CD4-positive, alpha-beta T cell (primary cell): ENCODE results near the gene EGF. TPM values are rescaled to one million over a fixed set of nuclear protein-coding genes. Genes with fewer than 3 reads are reported as not detected.

Experiments used
- ATAC-seq: fragments of 200-7000 bp; cut with Tn5 transposase; one replicate; pipeline ENCODE4 v1.10.0; 2022; ENCODE audit warnings: mild to moderate bottlenecking; ENCODE audit not compliant: poor library complexity
- CTCF ChIA-PET: fragments of 350-600 bp; sonication (Branson Sonifier 250); formaldehyde crosslinking; loops from one replicate; lab custom pipeline; 2021; ENCODE audit warnings: antibody characterized with exemption, inconsistent platforms; lab: Charles Lee
- POLR2A ChIA-PET: fragments of 350-600 bp; sonication (Branson Sonifier 250); formaldehyde crosslinking; loops from one replicate; lab custom pipeline; 2021; ENCODE audit warnings: antibody characterized with exemption, inconsistent platforms; lab: Charles Lee
- DNase-seq, 14 experiments: peaks; one replicate each; pipeline ENCODE4 v3.0.0-alpha.2; 2013 to 2020; ENCODE audit warnings: mixed read lengths in 2 of 14
- H3K27ac ChIP-seq, 2 donors: one replicate each; pipeline versions ENCODE4 v1.5.1 to v1.7.0; 2013; ENCODE audit warnings: low read length in 2 of 2, low read depth in 1 of 2, mild to moderate bottlenecking in 1 of 2
- H3K27me3 ChIP-seq, 2 experiments: 1 replicate in 1 of 2; 2 replicates in 1 of 2; pipeline versions ENCODE4 v1.6.1 to v1.7.0; 2013; ENCODE audit warnings: low read length in 2 of 2, control low read depth in 1 of 2, mild to moderate bottlenecking in 1 of 2, moderate library complexity in 1 of 2; ENCODE audit not compliant: insufficient read depth in 2 of 2, control insufficient read depth in 1 of 2
- H3K36me3 ChIP-seq: one replicate; pipeline ENCODE4 v1.6.1; 2013; ENCODE audit warnings: low read length, control low read depth; ENCODE audit not compliant: insufficient read depth
- H3K4me1 ChIP-seq: one replicate; pipeline ENCODE4 v1.6.1; 2013; ENCODE audit warnings: low read length, control low read depth; ENCODE audit not compliant: insufficient read depth
- H3K4me3 ChIP-seq: one replicate; pipeline ENCODE4 v1.5.1; 2013; ENCODE audit warnings: mild to moderate bottlenecking, low read length, moderate library complexity
- H3K9me3 ChIP-seq, 2 experiments: 1 replicate in 1 of 2; 2 replicates in 1 of 2; pipeline versions ENCODE4 v1.6.1 to v1.7.0; 2013; ENCODE audit warnings: low read length in 2 of 2, mild to moderate bottlenecking in 2 of 2, control low read depth in 1 of 2, moderate library complexity in 1 of 2; ENCODE audit not compliant: control insufficient read depth in 1 of 2, insufficient read depth in 1 of 2
- H3K27ac Mint-ChIP-seq: one replicate; pipeline ENCODE4 v1.8.0; 2020; ENCODE audit warnings: mixed read lengths
- H3K27me3 Mint-ChIP-seq: one replicate; pipeline ENCODE4 v1.8.0; 2021; ENCODE audit warnings: mixed read lengths
- H3K36me3 Mint-ChIP-seq: one replicate; pipeline ENCODE4 v1.8.0; 2021; ENCODE audit warnings: low read depth, mixed read lengths
- H3K4me1 Mint-ChIP-seq: one replicate; pipeline ENCODE4 v1.8.0; 2021; ENCODE audit warnings: low read depth, mixed read lengths
- H3K4me3 Mint-ChIP-seq: one replicate; pipeline ENCODE4 v1.8.0; 2020; ENCODE audit warnings: mild to moderate bottlenecking, mixed read lengths
- H3K9me3 Mint-ChIP-seq: one replicate; pipeline ENCODE4 v1.8.0; 2020; ENCODE audit warnings: mixed read lengths
- intact Hi-C, 2 experiments: fragments of 100-400 bp; cut with DNase I in 1 of 2; cut with micrococcal nuclease in 1 of 2; formaldehyde crosslinking; loops; one replicate each; pipeline versions ENCODE4 v1.15.1 to v1.9.0; 2023 to 2025; cut with DNase I, micrococcal nuclease
- total RNA-seq, 174 experiments: library from RNA in 2 of 174; stranded (reverse) in 2 of 174; gene quantifications; one replicate each; pipeline ENCODE4 v1.2.3 and lab custom pipeline; 2021 to 2026
- TF ChIP-seq, protein P1 (sequence below): fragments of 200-600 bp; IDR thresholded peaks from one replicate; pipeline ENCODE4 v1.8.0; 2022; ENCODE audit warnings: antibody characterized with exemption, mild to moderate bottlenecking

The EGF gene
- total RNA-seq, 2 experiments from 2014 or later: not detected

DNA sequence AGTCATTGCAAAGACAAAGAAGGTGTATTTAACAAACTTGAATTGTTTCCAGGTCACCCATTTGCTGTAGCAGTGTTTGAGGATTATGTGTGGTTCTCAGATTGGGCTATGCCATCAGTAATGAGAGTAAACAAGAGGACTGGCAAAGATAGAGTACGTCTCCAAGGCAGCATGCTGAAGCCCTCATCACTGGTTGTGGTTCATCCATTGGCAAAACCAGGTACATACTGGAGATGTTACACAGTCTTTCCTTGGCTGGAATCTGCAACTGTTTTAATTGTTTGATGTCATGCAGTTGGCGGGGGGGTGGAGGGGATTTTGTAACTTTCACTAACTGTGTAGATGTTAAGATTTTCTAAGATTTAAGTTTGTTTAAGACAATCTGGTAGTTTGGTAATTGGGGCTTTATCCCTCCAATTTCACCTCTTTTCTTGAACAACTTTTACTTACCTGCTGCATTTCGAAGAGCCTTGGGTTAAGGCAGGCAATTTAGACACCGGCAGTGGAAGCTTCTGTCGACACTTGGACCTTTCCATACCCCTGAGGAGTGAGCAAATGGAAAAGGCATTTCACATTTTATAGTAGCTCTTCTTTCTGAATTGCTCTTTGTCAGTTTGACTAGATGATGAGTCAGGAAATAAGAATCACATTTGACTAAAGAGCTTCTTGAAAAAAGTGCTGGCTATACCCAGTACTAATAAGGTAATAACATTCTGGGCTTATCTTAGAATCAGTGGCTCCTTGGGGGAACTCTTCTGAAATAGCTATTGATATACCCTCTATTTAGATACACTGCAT, 67.4 kb downstream of the EGF start:
- H3K36me3 ChIP-seq: no peaks in the 10 kb centered on the region
- no peaks in the 10 kb centered on the region for H3K9me3 ChIP-seq
- peaks cover 25% of the 10 kb centered on the region for H3K27me3 Mint-ChIP-seq
- no peak overlapping the region for H3K27ac ChIP-seq
- no peaks in the 10 kb centered on the region for H3K4me1 Mint-ChIP-seq
- CTCF ChIA-PET: no interaction called here
- no peaks in the 10 kb centered on the region for H3K9me3 Mint-ChIP-seq
- peaks cover 3 to 20% of the 10 kb centered on the region in 2 experiments for H3K27me3 ChIP-seq
- intact Hi-C loops: loop anchor here (5.0 to 10.0 kb wide), 2 partner anchors 153 to 405 kb away; partner anchors contain the start of gene RRH (in 1 of the 2)
- no peaks in the 10 kb centered on the region for H3K4me1 ChIP-seq
- TF ChIP-seq, protein P1, sequence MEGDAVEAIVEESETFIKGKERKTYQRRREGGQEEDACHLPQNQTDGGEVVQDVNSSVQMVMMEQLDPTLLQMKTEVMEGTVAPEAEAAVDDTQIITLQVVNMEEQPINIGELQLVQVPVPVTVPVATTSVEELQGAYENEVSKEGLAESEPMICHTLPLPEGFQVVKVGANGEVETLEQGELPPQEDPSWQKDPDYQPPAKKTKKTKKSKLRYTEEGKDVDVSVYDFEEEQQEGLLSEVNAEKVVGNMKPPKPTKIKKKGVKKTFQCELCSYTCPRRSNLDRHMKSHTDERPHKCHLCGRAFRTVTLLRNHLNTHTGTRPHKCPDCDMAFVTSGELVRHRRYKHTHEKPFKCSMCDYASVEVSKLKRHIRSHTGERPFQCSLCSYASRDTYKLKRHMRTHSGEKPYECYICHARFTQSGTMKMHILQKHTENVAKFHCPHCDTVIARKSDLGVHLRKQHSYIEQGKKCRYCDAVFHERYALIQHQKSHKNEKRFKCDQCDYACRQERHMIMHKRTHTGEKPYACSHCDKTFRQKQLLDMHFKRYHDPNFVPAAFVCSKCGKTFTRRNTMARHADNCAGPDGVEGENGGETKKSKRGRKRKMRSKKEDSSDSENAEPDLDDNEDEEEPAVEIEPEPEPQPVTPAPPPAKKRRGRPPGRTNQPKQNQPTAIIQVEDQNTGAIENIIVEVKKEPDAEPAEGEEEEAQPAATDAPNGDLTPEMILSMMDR: no peak
- ATAC-seq (no peak), DNase-seq (no peak)
- H3K36me3 Mint-ChIP-seq: no peaks in the 10 kb centered on the region
- no peak overlapping the region for H3K4me3 Mint-ChIP-seq
- no peak overlapping the region for H3K4me3 ChIP-seq
- POLR2A ChIA-PET: no interaction called here
- H3K27ac Mint-ChIP-seq: no peak overlapping the region

DNA sequence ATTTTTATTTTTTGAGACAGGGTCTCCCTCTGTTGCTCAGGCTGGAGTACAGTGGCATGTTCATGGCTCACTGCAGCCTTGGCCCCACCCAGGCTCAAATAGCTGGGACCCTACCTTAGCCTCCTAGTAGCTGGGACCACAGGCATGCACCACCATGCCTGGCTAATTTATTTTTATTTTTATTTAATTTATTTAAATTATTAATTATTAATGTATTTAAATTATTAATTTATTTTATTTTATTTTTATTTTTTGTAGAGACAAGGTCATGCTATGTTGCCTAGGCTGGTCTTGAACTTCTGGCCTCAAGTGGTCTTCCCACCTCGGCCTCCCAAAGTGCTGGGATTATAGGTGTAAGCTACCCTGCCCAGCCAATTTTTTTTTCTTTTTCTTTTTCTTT, 69.3 kb downstream of the EGF start:
- no peaks in the 10 kb centered on the region for H3K9me3 ChIP-seq
- H3K4me3 Mint-ChIP-seq: no peak overlapping the region
- H3K4me3 ChIP-seq: no peak overlapping the region
- intact Hi-C loops: no loop called here
- TF ChIP-seq, protein P1: no peak
- ChIA-PET POLR2A (no interaction called here), CTCF (no interaction called here)
- peaks cover 25% of the 10 kb centered on the region for H3K27me3 Mint-ChIP-seq
- H3K27me3 ChIP-seq: peaks cover 3 to 20% of the 10 kb centered on the region in 2 experiments
- no peak overlapping the region for H3K27ac ChIP-seq
- ATAC-seq: no peak
- no peaks in the 10 kb centered on the region for H3K36me3 ChIP-seq
- no peaks in the 10 kb centered on the region for H3K9me3 Mint-ChIP-seq
- DNase-seq: no peak
- no peak overlapping the region for H3K27ac Mint-ChIP-seq
- no peaks in the 10 kb centered on the region for H3K4me1 ChIP-seq
- H3K36me3 Mint-ChIP-seq: no peaks in the 10 kb centered on the region
- H3K4me1 Mint-ChIP-seq: no peaks in the 10 kb centered on the region

DNA sequence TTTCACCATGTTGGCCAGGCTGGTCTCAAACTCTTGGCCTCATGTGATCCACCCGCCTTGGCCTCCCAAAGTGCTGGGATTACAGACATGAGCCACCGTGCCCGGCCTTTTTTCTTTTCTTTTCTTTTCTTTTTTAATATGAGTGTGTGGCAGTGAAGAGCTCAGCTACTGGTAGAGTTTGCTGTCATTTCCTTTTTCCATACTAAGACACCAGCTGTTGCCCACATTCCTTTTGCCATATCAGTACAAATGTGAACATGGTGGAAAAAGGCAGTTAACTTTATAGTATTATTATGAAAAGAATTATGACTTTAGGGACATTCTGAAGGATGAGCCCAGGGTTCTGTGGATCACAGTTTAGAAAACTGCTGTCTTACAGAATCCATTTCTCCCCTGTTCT, 69.8 kb downstream of the EGF start:
- ATAC-seq (no peak), DNase-seq (no peak)
- no peaks in the 10 kb centered on the region for H3K9me3 ChIP-seq
- no peaks in the 10 kb centered on the region for H3K9me3 Mint-ChIP-seq
- CTCF ChIA-PET: no interaction called here
- no peaks in the 10 kb centered on the region for H3K36me3 Mint-ChIP-seq
- no peak overlapping the region for H3K4me3 ChIP-seq
- peaks cover 25% of the 10 kb centered on the region for H3K27me3 Mint-ChIP-seq
- POLR2A ChIA-PET: no interaction called here
- H3K4me1 ChIP-seq: no peaks in the 10 kb centered on the region
- peaks cover 3 to 20% of the 10 kb centered on the region in 2 experiments for H3K27me3 ChIP-seq
- TF ChIP-seq, protein P1: no peak
- intact Hi-C loops: no loop called here
- H3K4me1 Mint-ChIP-seq: no peaks in the 10 kb centered on the region
- no peak overlapping the region for H3K27ac ChIP-seq
- no peak overlapping the region for H3K27ac Mint-ChIP-seq
- H3K4me3 Mint-ChIP-seq: no peak overlapping the region
- H3K36me3 ChIP-seq: no peaks in the 10 kb centered on the region
